KMS-11 (cell line): ENCODE data around the gene RNLS.

Experiments used
- H2AFZ ChIP-seq: fragments of 200-600 bp; sonication (generic); 2 replicates; pipeline ENCODE4 v1.6.1; 2016; ENCODE audit warnings: antibody characterized with exemption, mixed run types, low read depth
- H3K27ac ChIP-seq: fragments of 200-600 bp; sonication (generic); 2 replicates; pipeline ENCODE4 v1.6.1; 2016; ENCODE audit warnings: mild to moderate bottlenecking, mixed run types
- H3K27me3 ChIP-seq: fragments of 200-600 bp; sonication (generic); 2 replicates; pipeline ENCODE4 v1.6.1; 2017; ENCODE audit warnings: mild to moderate bottlenecking, low read depth, mixed run types, moderate library complexity; ENCODE audit not compliant: insufficient read depth
- H3K36me3 ChIP-seq: fragments of 200-600 bp; sonication (generic); 2 replicates; pipeline ENCODE4 v1.6.1; 2017; ENCODE audit warnings: mild to moderate bottlenecking, mixed run types; ENCODE audit not compliant: insufficient read depth
- H3K4me1 ChIP-seq: fragments of 200-600 bp; sonication (generic); 2 replicates; pipeline ENCODE4 v1.6.1; 2016; ENCODE audit warnings: mild to moderate bottlenecking, low read depth, mixed run types; ENCODE audit not compliant: poor library complexity, severe bottlenecking
- H3K4me2 ChIP-seq: fragments of 200-600 bp; sonication (generic); 2 replicates; pipeline ENCODE4 v1.7.0; 2016; ENCODE audit warnings: mild to moderate bottlenecking, mixed run types
- H3K4me3 ChIP-seq: fragments of 200-600 bp; sonication (generic); IDR thresholded peaks from 2 replicates; pipeline ENCODE4 v1.6.1; 2017; ENCODE audit warnings: low read depth, low read length, mixed read lengths; ENCODE audit not compliant: insufficient read depth
- H3K79me2 ChIP-seq: fragments of 200-600 bp; sonication (generic); 2 replicates; pipeline ENCODE4 v1.6.1; 2016; ENCODE audit warnings: low read depth, mixed run types; ENCODE audit not compliant: insufficient read depth
- H3K9ac ChIP-seq: fragments of 200-600 bp; sonication (generic); 2 replicates; pipeline ENCODE4 v1.6.1; 2016; ENCODE audit warnings: mild to moderate bottlenecking, mixed run types
- H4K20me1 ChIP-seq: fragments of 200-600 bp; sonication (generic); 2 replicates; pipeline ENCODE4 v1.6.1; 2016; ENCODE audit warnings: mild to moderate bottlenecking, mixed run types; ENCODE audit not compliant: insufficient read depth
- TF ChIP-seq, protein P1 (sequence below): fragments of 200-600 bp; sonication (generic); conservative IDR thresholded peaks from 2 replicates; pipeline ENCODE4 v1.6.1; 2017; ENCODE audit warnings: low read depth, mild to moderate bottlenecking, antibody characterized with exemption, low read length, moderate library complexity, mixed read lengths

RNLS gene

DNA sequence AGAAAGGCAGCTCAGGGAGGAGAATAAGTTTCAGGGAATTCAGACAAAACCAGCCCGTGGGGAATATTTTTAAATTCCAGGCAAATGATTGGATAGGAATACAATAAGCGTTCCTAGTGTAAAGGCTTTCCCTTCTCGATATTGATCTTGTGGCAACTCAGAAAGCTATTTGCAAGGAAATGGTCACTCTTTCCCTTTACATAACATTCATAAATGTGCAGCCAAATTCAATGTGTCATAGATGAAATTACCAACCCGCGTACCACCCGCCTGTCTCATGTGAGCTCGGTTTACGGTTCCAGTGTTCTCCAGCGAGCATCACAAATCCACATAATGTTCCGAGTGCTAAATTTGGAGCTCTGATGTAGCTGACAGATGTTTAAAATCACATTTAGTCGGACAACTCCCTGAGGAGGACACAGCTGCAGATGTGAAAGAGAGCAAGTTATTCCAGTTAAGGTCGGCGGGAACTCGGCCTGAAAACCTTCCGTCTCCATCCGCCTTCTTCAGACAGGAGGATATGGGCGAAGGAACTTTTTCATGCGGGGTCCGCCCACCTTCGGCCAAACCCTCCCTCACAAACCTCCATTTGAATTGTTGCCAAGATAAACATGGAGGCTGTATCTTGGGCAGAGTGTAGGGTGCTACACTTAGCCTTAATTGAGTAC is 327.0 kb downstream of the RNLS start:
- Histone ChIP-seq H3K79me2 (no peaks in the 10 kb centered on the region), H3K4me1 (no peaks in the 10 kb centered on the region), H3K27ac (no peak overlapping the region), H2AFZ (no peak overlapping the region), H3K4me3 (no peak overlapping the region), H3K27me3 (no peaks in the 10 kb centered on the region), H3K9ac (no peak overlapping the region), H3K36me3 (no peaks in the 10 kb centered on the region), H3K4me2 (no peak overlapping the region), H4K20me1 (no peaks in the 10 kb centered on the region)
- TF ChIP-seq, protein P1, sequence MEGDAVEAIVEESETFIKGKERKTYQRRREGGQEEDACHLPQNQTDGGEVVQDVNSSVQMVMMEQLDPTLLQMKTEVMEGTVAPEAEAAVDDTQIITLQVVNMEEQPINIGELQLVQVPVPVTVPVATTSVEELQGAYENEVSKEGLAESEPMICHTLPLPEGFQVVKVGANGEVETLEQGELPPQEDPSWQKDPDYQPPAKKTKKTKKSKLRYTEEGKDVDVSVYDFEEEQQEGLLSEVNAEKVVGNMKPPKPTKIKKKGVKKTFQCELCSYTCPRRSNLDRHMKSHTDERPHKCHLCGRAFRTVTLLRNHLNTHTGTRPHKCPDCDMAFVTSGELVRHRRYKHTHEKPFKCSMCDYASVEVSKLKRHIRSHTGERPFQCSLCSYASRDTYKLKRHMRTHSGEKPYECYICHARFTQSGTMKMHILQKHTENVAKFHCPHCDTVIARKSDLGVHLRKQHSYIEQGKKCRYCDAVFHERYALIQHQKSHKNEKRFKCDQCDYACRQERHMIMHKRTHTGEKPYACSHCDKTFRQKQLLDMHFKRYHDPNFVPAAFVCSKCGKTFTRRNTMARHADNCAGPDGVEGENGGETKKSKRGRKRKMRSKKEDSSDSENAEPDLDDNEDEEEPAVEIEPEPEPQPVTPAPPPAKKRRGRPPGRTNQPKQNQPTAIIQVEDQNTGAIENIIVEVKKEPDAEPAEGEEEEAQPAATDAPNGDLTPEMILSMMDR, result no peak

GRCh38 chr10:88254091-88254490 is 329.0 kb downstream of the RNLS start:
- H3K9ac ChIP-seq, result no peak overlapping the region
- no peak overlapping the region for H3K4me2 ChIP-seq
- no peak overlapping the region for H3K27ac ChIP-seq
- no peaks in the 10 kb centered on the region for H4K20me1 ChIP-seq
- H3K4me3 ChIP-seq, result no peak overlapping the region
- no peaks in the 10 kb centered on the region for H3K27me3 ChIP-seq
- H2AFZ ChIP-seq, result no peak overlapping the region
- H3K79me2 ChIP-seq, result no peaks in the 10 kb centered on the region
- TF ChIP-seq, protein P1, result no peak
- H3K4me1 ChIP-seq, result no peaks in the 10 kb centered on the region
- no peaks in the 10 kb centered on the region for H3K36me3 ChIP-seq

- H3K79me2 ChIP-seq, result no peaks in the 10 kb centered on the region
- H2AFZ ChIP-seq, result no peak overlapping the region
- no peak overlapping the region for H3K4me2 ChIP-seq
- no peak overlapping the region for H3K27ac ChIP-seq
- H3K4me3 ChIP-seq, result no peak overlapping the region
- TF ChIP-seq, protein P1, result no peak
- H3K36me3 ChIP-seq, result no peaks in the 10 kb centered on the region
- H4K20me1 ChIP-seq, result no peaks in the 10 kb centered on the region
- no peaks in the 10 kb centered on the region for H3K4me1 ChIP-seq
- no peak overlapping the region for H3K9ac ChIP-seq
- H3K27me3 ChIP-seq, result no peaks in the 10 kb centered on the region
Measured at GRCh38 chr10:88253622-88254021, 329.5 kb downstream of the RNLS start.

GRCh38 chr10:88253128-88253527 is 330.0 kb downstream of the RNLS start:
- H3K4me1 ChIP-seq, result no peaks in the 10 kb centered on the region
- TF ChIP-seq, protein P1, result no peak
- H3K36me3 ChIP-seq, result no peaks in the 10 kb centered on the region
- no peaks in the 10 kb centered on the region for H4K20me1 ChIP-seq
- no peak overlapping the region for H3K27ac ChIP-seq
- no peaks in the 10 kb centered on the region for H3K79me2 ChIP-seq
- no peak overlapping the region for H3K4me2 ChIP-seq
- H3K9ac ChIP-seq, result no peak overlapping the region
- H3K27me3 ChIP-seq, result no peaks in the 10 kb centered on the region
- no peak overlapping the region for H3K4me3 ChIP-seq
- no peak overlapping the region for H2AFZ ChIP-seq
